ENCODE data around the gene CRACDL.

Gene CRACDL

GRCh38 chr2:98769114-98769476 is 166.9 kb downstream of the CRACDL start:
- Histone ChIP-seq H3K4me2 (ENCODE audit: low read length) (no peak overlapping the region), H3K79me2 (ENCODE audit: control insufficient read depth, low read length) (no peaks in the 10 kb centered on the region), H3F3A (ENCODE audit: control insufficient read depth, insufficient read depth) (no peaks in the 10 kb centered on the region), H3K9me2 (replicated peaks; ENCODE audit: control insufficient read depth, low read length) (no peaks in the 10 kb centered on the region), H3K4me1 (ENCODE audit: control insufficient read depth, low read length) (peaks cover 28% of the 10 kb centered on the region), H3K36me3 (ENCODE audit: control insufficient read depth, low read length) (no peaks in the 10 kb centered on the region), H3K9me3 (ENCODE audit: control insufficient read depth, insufficient read depth, low read length) (no peaks in the 10 kb centered on the region), H3K27me3 (ENCODE audit: control insufficient read depth, low read length) (no peaks in the 10 kb centered on the region), H3K27ac (ENCODE audit: low read depth, low read length) (no peak overlapping the region), H4K20me1 (ENCODE audit: control insufficient read depth, insufficient read depth, low read depth, low read length) (no peaks in the 10 kb centered on the region), H3K4me3 (ENCODE audit: low read length) (no peak overlapping the region)
- TF ChIP-seq EZH2phosphoT487 (IDR thresholded peaks at IDR 0.05; ENCODE audit: borderline replicate concordance, low read length), result no peak
- no peak for TF ChIP-seq CTCF (IDR thresholded peaks at IDR 0.05; ENCODE audit: low read depth, low read length, poor library complexity, severe bottlenecking)

- TF ChIP-seq CTCF (IDR thresholded peaks at IDR 0.05; ENCODE audit: low read depth, low read length, poor library complexity, severe bottlenecking), result no peak
- no peak for TF ChIP-seq EZH2phosphoT487 (IDR thresholded peaks at IDR 0.05; ENCODE audit: borderline replicate concordance, low read length)
- Histone ChIP-seq H4K20me1 (ENCODE audit: control insufficient read depth, insufficient read depth, low read depth, low read length) (no peaks in the 10 kb centered on the region), H3K4me3 (ENCODE audit: low read length) (no peak overlapping the region), H3K27me3 (ENCODE audit: control insufficient read depth, low read length) (no peaks in the 10 kb centered on the region), H3K9me2 (replicated peaks; ENCODE audit: control insufficient read depth, low read length) (no peaks in the 10 kb centered on the region), H3F3A (ENCODE audit: control insufficient read depth, insufficient read depth) (peaks cover 2% of the 10 kb centered on the region; the same call in 1 of the 2 replicates), H3K9me3 (ENCODE audit: control insufficient read depth, insufficient read depth, low read length) (no peaks in the 10 kb centered on the region), H3K36me3 (ENCODE audit: control insufficient read depth, low read length) (no peaks in the 10 kb centered on the region), H3K4me2 (ENCODE audit: low read length) (no peak overlapping the region), H3K27ac (ENCODE audit: low read depth, low read length) (no peak overlapping the region), H3K4me1 (ENCODE audit: control insufficient read depth, low read length) (peaks cover 34% of the 10 kb centered on the region), H3K79me2 (ENCODE audit: control insufficient read depth, low read length) (no peaks in the 10 kb centered on the region)
These were observed 167.5 kb downstream of the CRACDL start for GRCh38 chr2:98768384-98769113.

GRCh38 chr2:98764499-98764898 is 171.5 kb downstream of the CRACDL start:
- Histone ChIP-seq H3K4me2 (ENCODE audit: low read length) (peak overlapping the region; percentile 54), H3K79me2 (ENCODE audit: control insufficient read depth, low read length) (no peaks in the 10 kb centered on the region), H3K4me1 (ENCODE audit: control insufficient read depth, low read length) (peaks cover 56% of the 10 kb centered on the region), H3K27me3 (ENCODE audit: control insufficient read depth, low read length) (no peaks in the 10 kb centered on the region), H3K9me3 (ENCODE audit: control insufficient read depth, insufficient read depth, low read length) (no peaks in the 10 kb centered on the region), H3F3A (ENCODE audit: control insufficient read depth, insufficient read depth) (peaks cover 12% of the 10 kb centered on the region; the same call in 1 of the 2 replicates), H3K4me3 (ENCODE audit: low read length) (0 out of 2 replicates have a peak overlapping the region, but pooled peaks have one; percentile 33), H4K20me1 (ENCODE audit: control insufficient read depth, insufficient read depth, low read depth, low read length) (no peaks in the 10 kb centered on the region), H3K27ac (ENCODE audit: low read depth, low read length) (no peak overlapping the region), H3K9me2 (replicated peaks; ENCODE audit: control insufficient read depth, low read length) (no peaks in the 10 kb centered on the region), H3K36me3 (ENCODE audit: control insufficient read depth, low read length) (no peaks in the 10 kb centered on the region)
- TF ChIP-seq EZH2phosphoT487 (IDR thresholded peaks at IDR 0.05; ENCODE audit: borderline replicate concordance, low read length) (no peak), CTCF (IDR thresholded peaks at IDR 0.05; ENCODE audit: low read depth, low read length, poor library complexity, severe bottlenecking) (no peak)

Data from DOHH2 (cell line).